ENCODE results near the gene TMEM203.

TMEM203 gene

GRCh38 chr9:137163365-137163715, 42.1 kb downstream of the TMEM203 start:
- DNase-seq: no peak

- DNase-seq: no peak
These were observed 42.7 kb downstream of the TMEM203 start for GRCh38 chr9:137162505-137163364.

GRCh38 chr9:137161558-137162486, 43.6 kb downstream of the TMEM203 start:
- no peak for DNase-seq

GRCh38 chr9:137160716-137161557, 44.5 kb downstream of the TMEM203 start:
- no peak for DNase-seq

GRCh38 chr9:137160054-137160425, 45.4 kb downstream of the TMEM203 start:
- DNase-seq: no peak

- DNase-seq: no peak
These were observed 46.1 kb downstream of the TMEM203 start for GRCh38 chr9:137159105-137160053.

- DNase-seq: no peak
These were observed 46.8 kb downstream of the TMEM203 start for GRCh38 chr9:137158625-137159024.

GRCh38 chr9:137157618-137158415, 47.6 kb downstream of the TMEM203 start:
- no peak for DNase-seq

GRCh38 chr9:137156567-137157375, 48.7 kb downstream of the TMEM203 start:
- DNase-seq: no peak
